GM19372 (cell line): ENCODE results near the gene FGGY.
A peak's percentile ranks its signal among the peaks of the same experiment; 100 is the strongest.
"Not testable (repeated sequence)": the region's sequence is repeated elsewhere in the genome, so short reads cannot be mapped to it uniquely, and the experiment has no call there.

ENCODE experiments used
- ATAC-seq: cut with Tn5 transposase; IDR thresholded peaks from one replicate; pipeline ENCODE4 v1.9.1; 2021; ENCODE audit warnings: mild to moderate bottlenecking, low read depth, moderate library complexity; ENCODE audit not compliant: unreplicated experiment

Gene FGGY

GRCh38 chr1:59345221-59345620, 48.3 kb downstream of the FGGY start:
- ATAC-seq = no peak

- no peak for ATAC-seq
Measured at GRCh38 chr1:59346429-59346828, 49.5 kb downstream of the FGGY start.

- ATAC-seq = no peak
Measured at GRCh38 chr1:59349101-59349500, 52.2 kb downstream of the FGGY start.

GRCh38 chr1:59350521-59350920, 53.6 kb downstream of the FGGY start:
- no peak for ATAC-seq

- no peak for ATAC-seq
Measured at GRCh38 chr1:59352065-59352464, 55.2 kb downstream of the FGGY start.

- ATAC-seq = no peak
Measured at GRCh38 chr1:59353453-59353852, 56.6 kb downstream of the FGGY start.

- not testable (repeated sequence) for ATAC-seq
Measured at GRCh38 chr1:59354239-59354638, 57.3 kb downstream of the FGGY start.

GRCh38 chr1:59354709-59355337, 57.9 kb downstream of the FGGY start:
- ATAC-seq = peak; percentile 63

GRCh38 chr1:59355361-59355760, 58.5 kb downstream of the FGGY start:
- peak; percentile 62 for ATAC-seq

- ATAC-seq = no peak
Measured at GRCh38 chr1:59356627-59357026, 59.7 kb downstream of the FGGY start.

- no peak for ATAC-seq
Measured at GRCh38 chr1:59357645-59358320, 60.9 kb downstream of the FGGY start.

- ATAC-seq = no peak
Measured at GRCh38 chr1:59359325-59359724, 62.4 kb downstream of the FGGY start.

GRCh38 chr1:59360170-59360569, 63.3 kb downstream of the FGGY start:
- no peak for ATAC-seq

GRCh38 chr1:59360729-59361128, 63.8 kb downstream of the FGGY start:
- ATAC-seq = no peak

GRCh38 chr1:59361766-59362165, 64.9 kb downstream of the FGGY start:
- no peak for ATAC-seq

GRCh38 chr1:59364037-59364436, 67.1 kb downstream of the FGGY start:
- ATAC-seq = no peak

GRCh38 chr1:59366346-59366745, 69.5 kb downstream of the FGGY start:
- no peak for ATAC-seq

GRCh38 chr1:59367301-59368007, 70.6 kb downstream of the FGGY start:
- no peak for ATAC-seq

GRCh38 chr1:59368008-59368670, 71.2 kb downstream of the FGGY start:
- ATAC-seq = no peak

GRCh38 chr1:59375321-59376220, 78.7 kb downstream of the FGGY start:
- no peak for ATAC-seq
